ENCODE measurements around the gene LIMS1.

Gene LIMS1

DNA sequence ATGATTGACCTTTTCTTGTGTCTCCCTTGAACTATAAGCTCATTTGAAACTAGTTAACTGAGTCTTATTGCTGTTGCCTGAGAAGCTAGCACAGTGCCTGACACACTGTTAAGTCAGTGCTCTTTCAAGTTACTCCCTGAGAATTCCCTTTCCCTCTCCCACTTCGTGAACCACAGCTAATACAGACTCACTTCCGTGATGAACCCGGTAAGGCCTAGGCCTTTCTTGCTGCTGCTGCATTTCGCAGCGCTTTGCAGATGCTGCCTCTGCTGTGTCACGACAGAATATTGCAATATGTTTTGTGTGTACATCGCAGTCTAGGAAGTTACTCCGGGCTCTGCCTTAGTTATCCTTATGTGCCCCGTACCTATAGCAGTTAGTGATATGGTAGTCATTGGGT, 42.8 kb downstream of the LIMS1 start:
- TF ChIP-seq, protein P1, sequence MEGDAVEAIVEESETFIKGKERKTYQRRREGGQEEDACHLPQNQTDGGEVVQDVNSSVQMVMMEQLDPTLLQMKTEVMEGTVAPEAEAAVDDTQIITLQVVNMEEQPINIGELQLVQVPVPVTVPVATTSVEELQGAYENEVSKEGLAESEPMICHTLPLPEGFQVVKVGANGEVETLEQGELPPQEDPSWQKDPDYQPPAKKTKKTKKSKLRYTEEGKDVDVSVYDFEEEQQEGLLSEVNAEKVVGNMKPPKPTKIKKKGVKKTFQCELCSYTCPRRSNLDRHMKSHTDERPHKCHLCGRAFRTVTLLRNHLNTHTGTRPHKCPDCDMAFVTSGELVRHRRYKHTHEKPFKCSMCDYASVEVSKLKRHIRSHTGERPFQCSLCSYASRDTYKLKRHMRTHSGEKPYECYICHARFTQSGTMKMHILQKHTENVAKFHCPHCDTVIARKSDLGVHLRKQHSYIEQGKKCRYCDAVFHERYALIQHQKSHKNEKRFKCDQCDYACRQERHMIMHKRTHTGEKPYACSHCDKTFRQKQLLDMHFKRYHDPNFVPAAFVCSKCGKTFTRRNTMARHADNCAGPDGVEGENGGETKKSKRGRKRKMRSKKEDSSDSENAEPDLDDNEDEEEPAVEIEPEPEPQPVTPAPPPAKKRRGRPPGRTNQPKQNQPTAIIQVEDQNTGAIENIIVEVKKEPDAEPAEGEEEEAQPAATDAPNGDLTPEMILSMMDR (IDR thresholded peaks at IDR 0.05; ENCODE audit: insufficient read depth, low read depth, low read length, missing control alignments) = no peak
- no peak overlapping the region for H3K4me3 ChIP-seq (ENCODE audit: low read depth, low read length)
- no peak for DNase-seq (ENCODE audit: low read depth)

GRCh38 chr2:108579623-108580022, 45.4 kb downstream of the LIMS1 start:
- no peak for DNase-seq (ENCODE audit: low read depth)
- H3K4me3 ChIP-seq (ENCODE audit: low read depth, low read length) = no peak overlapping the region
- TF ChIP-seq, protein P1 (IDR thresholded peaks at IDR 0.05; ENCODE audit: insufficient read depth, low read depth, low read length, missing control alignments) = no peak

GRCh38 chr2:108580050-108580449, 45.8 kb downstream of the LIMS1 start:
- DNase-seq (ENCODE audit: low read depth) = peak; percentile 10
- TF ChIP-seq, protein P1 (IDR thresholded peaks at IDR 0.05; ENCODE audit: insufficient read depth, low read depth, low read length, missing control alignments) = no peak
- H3K4me3 ChIP-seq (ENCODE audit: low read depth, low read length) = no peak overlapping the region

GRCh38 chr2:108583903-108584520, 49.7 kb downstream of the LIMS1 start:
- TF ChIP-seq, protein P1 (IDR thresholded peaks at IDR 0.05; ENCODE audit: insufficient read depth, low read depth, low read length, missing control alignments) = peak; percentile 81
- peak; percentile 83 for DNase-seq (ENCODE audit: low read depth)
- no peak overlapping the region for H3K4me3 ChIP-seq (ENCODE audit: low read depth, low read length)

- no peak for DNase-seq (ENCODE audit: low read depth)
- TF ChIP-seq, protein P1 (IDR thresholded peaks at IDR 0.05; ENCODE audit: insufficient read depth, low read depth, low read length, missing control alignments) = no peak
- no peak overlapping the region for H3K4me3 ChIP-seq (ENCODE audit: low read depth, low read length)
Measured at GRCh38 chr2:108585436-108585835, 51.2 kb downstream of the LIMS1 start.

DNA sequence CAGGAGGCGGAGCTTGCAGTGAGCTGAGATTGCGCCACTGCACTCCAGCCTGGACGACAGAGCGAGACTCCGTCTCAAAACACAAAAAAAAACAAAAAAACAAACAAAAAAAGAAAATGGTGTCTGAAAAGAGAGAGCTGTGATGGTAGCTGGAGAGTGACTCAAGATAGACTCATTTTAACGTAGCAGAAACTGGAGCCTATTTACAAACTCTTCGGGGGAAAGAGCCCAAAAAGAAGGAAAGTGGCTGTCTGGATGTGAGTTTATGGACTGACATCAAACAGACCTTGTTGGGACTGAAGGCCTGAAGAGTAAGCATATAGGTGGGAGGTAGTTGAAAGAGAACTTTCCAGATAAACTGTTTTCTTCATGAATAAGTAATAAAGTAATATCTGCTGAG, 51.8 kb downstream of the LIMS1 start:
- TF ChIP-seq, protein P1 (IDR thresholded peaks at IDR 0.05; ENCODE audit: insufficient read depth, low read depth, low read length, missing control alignments) = no peak
- no peak overlapping the region for H3K4me3 ChIP-seq (ENCODE audit: low read depth, low read length)

GRCh38 chr2:108586631-108587030, 52.4 kb downstream of the LIMS1 start:
- DNase-seq (ENCODE audit: low read depth) = no peak
- TF ChIP-seq, protein P1 (IDR thresholded peaks at IDR 0.05; ENCODE audit: insufficient read depth, low read depth, low read length, missing control alignments) = no peak
- H3K4me3 ChIP-seq (ENCODE audit: low read depth, low read length) = no peak overlapping the region

More for the DNA sequence above, 51.8 kb downstream of the LIMS1 start:
- DNase-seq (ENCODE audit: low read depth) = no peak
